ENCODE results near the gene FAXDC2. TPM values are rescaled to one million over a fixed set of nuclear protein-coding genes. Genes with fewer than 3 reads are reported as not detected.

FAXDC2 gene
- total and polyA plus RNA-seq, 2 of the 13 experiments (the other 11 are each of a cell fraction or from before 2014, with no cell fraction given), result 4.7 to 58.8 TPM

GRCh38 chr5:154834053-154834452 lies 16.4 kb downstream of the FAXDC2 start (continued):
- 0 out of 2 replicates have a peak, but pooled peaks have one; percentile 48 for TF ChIP-seq ERF (CRISPR knock-in tag; IDR thresholded peaks at IDR 0.05)
- no peak for TF ChIP-seq MXD3 (CRISPR knock-in tag; IDR thresholded peaks at IDR 0.05)
- TF ChIP-seq ZNF441 (CRISPR knock-in tag; IDR thresholded peaks at IDR 0.05; ENCODE audit: borderline replicate concordance), result no peak
- no peak for TF ChIP-seq THAP11 (CRISPR knock-in tag; IDR thresholded peaks at IDR 0.05)
- TF ChIP-seq HOXA7 (CRISPR knock-in tag; IDR thresholded peaks at IDR 0.05), result no peak
- no peak for TF ChIP-seq CBX5 (CRISPR knock-in tag; IDR thresholded peaks at IDR 0.05; ENCODE audit: borderline replicate concordance)
- TF ChIP-seq ZNF432 (CRISPR knock-in tag; IDR thresholded peaks at IDR 0.05; ENCODE audit: borderline replicate concordance), result no peak
- no peak for TF ChIP-seq MNT (IDR thresholded peaks at IDR 0.05)
- TF ChIP-seq ZSCAN5A (CRISPR knock-in tag; IDR thresholded peaks at IDR 0.05; ENCODE audit: borderline replicate concordance), result no peak
- no peak for TF ChIP-seq NFYB (CRISPR knock-in tag; IDR thresholded peaks at IDR 0.05)
- peak; percentile 55; the same call in 1 of the 2 replicates for TF ChIP-seq MIXL1 (CRISPR knock-in tag; IDR thresholded peaks at IDR 0.05)
- TF ChIP-seq ZNF546 (CRISPR knock-in tag; conservative IDR thresholded peaks at IDR 0.05), result no peak
- no peak for TF ChIP-seq DMTF1 (CRISPR knock-in tag; IDR thresholded peaks at IDR 0.05)
- no peak for TF ChIP-seq ZNF737 (CRISPR knock-in tag; IDR thresholded peaks at IDR 0.05; ENCODE audit: borderline replicate concordance)
- peak; percentile 27; the same call in 1 of the 3 replicates for TF ChIP-seq MXI1 (IDR thresholded peaks at IDR 0.05; ENCODE audit: borderline replicate concordance, low read depth, low read length)
- TF ChIP-seq HOXD1 (CRISPR knock-in tag; IDR thresholded peaks at IDR 0.05), result no peak
- no peak for TF ChIP-seq ZNF468 (CRISPR knock-in tag; IDR thresholded peaks at IDR 0.05)
- no peak for TF ChIP-seq JUND (CRISPR knock-in tag; IDR thresholded peaks at IDR 0.05)
- TF ChIP-seq CHD2 (IDR thresholded peaks at IDR 0.05; ENCODE audit: low read depth, low read length), result no peak
- peak; percentile 88 for TF ChIP-seq PAXIP1 (CRISPR knock-in tag; conservative IDR thresholded peaks at IDR 0.05)
- no peak for TF ChIP-seq KLF12 (CRISPR knock-in tag; IDR thresholded peaks at IDR 0.05; ENCODE audit: borderline replicate concordance)
- no peak for TF ChIP-seq ZNF839 (CRISPR knock-in tag; IDR thresholded peaks at IDR 0.05; ENCODE audit: borderline replicate concordance)
- TF ChIP-seq ZNF615 (CRISPR knock-in tag; IDR thresholded peaks at IDR 0.05; ENCODE audit: borderline replicate concordance), result no peak

All from HepG2 (cell line).